RCC 7860 (cell line): Measurements from ENCODE around the gene DOCK6.

Experiments used
- DNase-seq: peaks from one replicate; pipeline ENCODE4 v3.0.0-alpha.2; 2015; ENCODE audit warnings: low spot score
- FAIRE-seq: peaks from 2 replicates; lab custom pipeline; 2012; peaks lifted over from hg19 to GRCh38; lab: Jason Lieb, UNC

Gene DOCK6

GRCh38 chr19:11261971-11262839, at the start of gene DOCK6:
DOCK6 (minus strand) TSS chr19:11262524; CDS start chr19:11262440, 84 bp downstream.
- DNase-seq (no peak), FAIRE-seq (no peak)

- FAIRE-seq (no peak), DNase-seq (no peak)
Measured at GRCh38 chr19:11306337-11306736, 44.0 kb upstream of the DOCK6 start.

- FAIRE-seq (no peak), DNase-seq (no peak)
Measured at GRCh38 chr19:11304936-11305335, 42.6 kb upstream of the DOCK6 start.

GRCh38 chr19:11300811-11301120, 38.4 kb upstream of the DOCK6 start:
- FAIRE-seq, result no peak
- DNase-seq, result no peak

GRCh38 chr19:11299946-11300810, 37.9 kb upstream of the DOCK6 start:
- FAIRE-seq, result no peak
- no peak for DNase-seq

- DNase-seq (no peak), FAIRE-seq (no peak)
Measured at GRCh38 chr19:11296264-11296663, 33.9 kb upstream of the DOCK6 start.

GRCh38 chr19:11295665-11296245, 33.4 kb upstream of the DOCK6 start, which contains the start of gene TSPAN16:
TSPAN16 (plus strand) TSS chr19:11296160; CDS start chr19:11296298, 138 bp downstream.
- no peak for FAIRE-seq
- DNase-seq, result no peak

GRCh38 chr19:11295180-11295579, 32.9 kb upstream of the DOCK6 start:
- DNase-seq, result no peak
- no peak for FAIRE-seq

- no peak for FAIRE-seq
- peak; percentile 80 for DNase-seq
Measured at GRCh38 chr19:11293433-11294389, 31.4 kb upstream of the DOCK6 start.

- no peak for FAIRE-seq
- DNase-seq, result no peak
Measured at GRCh38 chr19:11291991-11292390, 29.7 kb upstream of the DOCK6 start.

GRCh38 chr19:11291415-11291814, 29.1 kb upstream of the DOCK6 start:
- DNase-seq, result no peak
- FAIRE-seq, result no peak

GRCh38 chr19:11290256-11290655, 27.9 kb upstream of the DOCK6 start:
- DNase-seq (no peak), FAIRE-seq (no peak)

GRCh38 chr19:11288349-11288748, 26.0 kb upstream of the DOCK6 start:
- no peak for DNase-seq

GRCh38 chr19:11286312-11286974, 24.1 kb upstream of the DOCK6 start:
- no peak for DNase-seq
- FAIRE-seq, result no peak

More at GRCh38 chr19:11288349-11288748, 26.0 kb upstream of the DOCK6 start:
- FAIRE-seq, result no peak

- FAIRE-seq (no peak), DNase-seq (no peak)
Measured at GRCh38 chr19:11284515-11284914, 22.2 kb upstream of the DOCK6 start.

- FAIRE-seq (no peak), DNase-seq (no peak)
Measured at GRCh38 chr19:11281356-11282049, 19.2 kb upstream of the DOCK6 start.

GRCh38 chr19:11279505-11280236, 17.3 kb upstream of the DOCK6 start:
- peak; percentile 20 for DNase-seq
- FAIRE-seq, result no peak

- DNase-seq (no peak), FAIRE-seq (no peak)
Measured at GRCh38 chr19:11278670-11279069, 16.3 kb upstream of the DOCK6 start.
